COR-L47 (cell line): ENCODE results near the gene SENP7.
"Not testable (repeated sequence)": the region's sequence is repeated elsewhere in the genome, so short reads cannot be mapped to it uniquely, and the experiment has no call there.

Experiments
- DNase-seq: peaks from one replicate; lab custom pipeline; 2025; lab: John Stamatoyannopoulos, UW

The SENP7 gene

DNA sequence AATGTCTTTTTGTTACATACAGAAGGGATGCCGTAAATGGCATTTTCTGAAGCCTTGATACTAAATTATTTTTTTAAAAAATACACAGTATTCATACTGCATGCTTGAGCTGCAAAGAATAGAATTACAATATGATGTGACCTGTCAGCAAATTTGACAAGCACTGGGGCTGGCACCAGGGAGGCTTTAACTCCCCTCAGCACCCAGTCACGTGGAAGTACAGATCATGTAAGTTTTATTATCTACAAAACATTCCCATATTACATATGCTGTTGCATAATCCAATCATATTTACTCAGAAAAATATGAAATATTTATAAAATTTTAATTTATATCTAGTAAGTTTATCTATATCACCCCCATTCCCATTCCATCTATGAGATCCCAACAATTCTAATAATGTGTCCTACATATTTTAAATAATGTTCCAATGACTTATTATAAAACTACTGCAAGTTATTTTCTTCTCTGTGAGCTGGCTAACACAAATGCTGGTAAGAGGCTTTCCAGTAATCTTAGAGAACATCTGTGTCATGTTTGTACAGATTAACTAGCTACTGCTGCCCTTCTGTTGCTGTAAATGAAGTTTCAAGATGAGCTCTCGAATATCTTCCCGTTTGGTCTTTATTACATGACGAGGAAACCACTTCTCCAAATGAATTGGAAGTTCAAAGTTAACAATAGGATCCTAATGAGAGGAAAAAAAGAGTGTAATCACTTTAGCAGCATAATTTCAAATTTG lies 187.4 kb downstream of the SENP7 start:
- no peak for DNase-seq

DNA sequence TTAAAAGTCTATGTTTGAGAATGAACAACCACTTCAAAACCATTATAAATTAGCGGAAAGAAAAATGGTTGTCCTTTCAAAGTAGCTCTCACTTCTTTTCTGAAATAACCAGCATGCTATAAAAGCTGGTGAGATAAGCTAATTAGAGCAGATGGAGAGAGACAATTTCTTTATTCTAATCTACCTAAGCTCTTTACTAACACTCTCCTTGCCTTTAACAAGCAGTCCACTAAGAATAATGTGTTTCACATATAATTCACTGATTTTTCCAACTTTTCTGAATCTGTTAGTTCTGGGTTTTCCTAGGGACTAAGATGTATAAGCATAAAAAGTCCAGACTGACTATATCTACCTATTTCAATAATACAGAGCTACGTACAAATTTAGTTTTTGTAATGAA lies 192.5 kb downstream of the SENP7 start, which contains the start of gene IMPG2:
Gene IMPG2, minus strand, starts transcription at position 101 of the 400 bp plus-strand sequence. CDS start 203 bp downstream, outside the sequence.
- no peak for DNase-seq

DNA sequence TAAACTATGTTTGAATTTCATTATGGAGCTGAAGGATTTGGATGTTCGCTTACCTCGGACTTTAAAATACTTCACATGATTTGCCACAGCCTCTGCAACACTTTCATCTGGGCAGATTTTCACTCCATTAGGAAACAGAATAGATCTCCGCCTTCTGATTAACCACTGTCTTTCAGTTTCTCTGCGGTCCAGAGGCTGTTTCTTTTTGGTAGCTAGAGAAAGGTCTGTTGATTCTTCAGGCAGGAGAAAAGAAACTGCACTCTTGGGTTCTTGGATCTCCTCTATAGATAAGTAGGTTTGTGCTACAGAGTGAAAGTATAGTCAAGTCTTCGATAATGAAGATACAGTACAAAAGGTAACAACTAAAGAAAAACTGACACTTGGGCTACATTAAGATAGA lies 193.5 kb downstream of the SENP7 start:
- DNase-seq: no peak

DNA sequence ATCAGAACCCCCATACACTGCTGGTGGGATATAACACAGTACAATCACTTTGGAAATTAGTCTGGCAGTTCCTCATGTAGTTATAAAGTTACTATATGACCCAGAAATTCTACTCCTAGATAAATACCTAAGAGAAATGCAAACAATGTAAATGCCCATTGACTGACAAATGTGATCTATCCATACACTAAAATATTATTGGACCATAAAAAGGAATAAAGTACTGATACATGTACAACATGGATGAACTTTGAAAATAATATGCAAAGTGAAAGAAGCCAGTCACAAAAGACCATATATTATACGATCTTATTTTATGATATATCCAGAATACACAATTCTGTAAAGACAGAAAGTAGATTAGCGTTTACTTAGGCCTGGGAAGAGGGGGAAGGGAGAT lies 200.5 kb downstream of the SENP7 start:
- no peak for DNase-seq

DNA sequence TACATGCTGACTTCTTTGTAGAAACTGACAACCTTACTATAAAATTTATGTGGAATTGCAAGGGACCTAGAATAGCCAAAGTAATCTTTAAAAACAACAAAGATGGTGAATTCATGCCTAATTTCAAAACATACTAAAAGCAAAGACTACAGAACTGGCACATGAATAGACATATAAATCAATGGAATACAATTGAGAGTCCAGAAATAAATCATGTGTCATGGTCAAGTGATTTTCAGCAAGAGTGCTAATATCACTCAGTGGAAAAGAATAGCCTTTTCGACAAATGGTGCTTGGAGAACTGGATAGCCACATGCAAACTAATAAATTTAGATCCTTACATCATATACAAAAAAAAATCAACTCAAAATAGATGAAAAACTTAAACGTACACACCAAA lies 201.3 kb downstream of the SENP7 start:
- no peak for DNase-seq

DNA sequence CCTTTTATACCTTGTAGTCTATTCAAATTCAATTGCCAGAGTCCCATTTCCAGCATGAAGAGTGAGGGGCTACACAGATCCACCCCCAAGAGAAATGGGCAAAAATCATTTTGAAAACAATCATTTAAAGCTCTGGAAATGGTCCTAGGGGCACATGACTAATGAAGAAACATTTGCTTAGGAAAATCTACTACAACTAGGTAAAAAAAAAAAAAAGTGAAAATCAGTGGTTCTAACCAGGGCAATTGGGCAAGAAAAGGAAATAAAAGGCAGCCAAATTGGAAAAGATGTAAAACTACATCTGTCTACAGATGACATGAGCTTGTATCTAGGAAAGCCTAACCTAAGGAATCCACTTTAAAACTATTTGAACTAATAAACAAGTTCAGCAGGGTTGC lies 202.0 kb downstream of the SENP7 start:
- no peak for DNase-seq

DNA sequence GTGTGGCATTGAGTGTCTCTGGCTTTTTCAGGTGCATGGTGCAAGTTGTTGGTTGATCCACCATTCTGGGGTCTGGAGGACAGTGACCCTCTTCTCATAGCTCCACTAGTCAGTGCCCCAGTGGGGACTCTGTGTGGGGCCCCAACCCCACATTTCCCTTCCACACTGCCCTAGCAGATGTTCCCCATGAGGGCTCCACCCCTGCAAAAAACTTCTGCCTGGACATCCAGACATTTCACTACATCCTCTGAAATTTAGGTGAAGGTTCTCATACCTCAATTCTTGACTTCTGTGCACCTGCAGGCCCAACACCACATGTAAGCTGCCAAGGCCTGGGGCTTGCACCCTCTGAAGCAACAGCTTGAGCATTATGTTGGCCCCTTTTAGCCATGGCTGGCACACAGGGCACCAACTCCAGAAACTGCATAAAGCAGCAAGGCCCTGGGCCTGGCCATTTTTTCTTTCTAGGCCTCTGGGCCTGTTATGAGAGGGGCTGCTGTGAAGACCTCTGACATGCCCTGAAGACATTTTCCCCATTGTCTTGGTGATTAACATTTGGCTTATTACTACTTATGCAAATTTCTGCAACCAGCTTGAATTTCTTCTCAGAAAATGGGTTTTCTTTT lies 204.8 kb downstream of the SENP7 start:
- DNase-seq: not testable (repeated sequence)

DNA sequence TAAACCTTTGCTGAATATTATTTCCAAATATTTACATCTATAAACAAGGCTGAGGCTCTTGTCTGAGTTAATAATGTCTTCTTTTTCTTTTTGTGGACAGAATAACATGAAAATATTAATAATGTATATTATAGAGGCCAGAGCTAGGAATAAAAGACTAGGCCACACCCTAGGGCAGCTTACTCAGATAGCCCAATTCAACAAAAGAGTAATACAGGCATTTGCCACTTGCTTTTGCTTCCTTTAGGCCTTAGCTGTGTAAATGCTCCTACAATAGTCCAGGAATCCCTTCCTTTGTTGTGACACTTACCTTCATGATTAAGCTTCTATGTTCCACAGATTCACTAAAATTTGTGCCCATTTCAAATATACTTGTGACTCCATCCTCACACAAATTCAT lies 209.2 kb downstream of the SENP7 start:
- DNase-seq: no peak

DNA sequence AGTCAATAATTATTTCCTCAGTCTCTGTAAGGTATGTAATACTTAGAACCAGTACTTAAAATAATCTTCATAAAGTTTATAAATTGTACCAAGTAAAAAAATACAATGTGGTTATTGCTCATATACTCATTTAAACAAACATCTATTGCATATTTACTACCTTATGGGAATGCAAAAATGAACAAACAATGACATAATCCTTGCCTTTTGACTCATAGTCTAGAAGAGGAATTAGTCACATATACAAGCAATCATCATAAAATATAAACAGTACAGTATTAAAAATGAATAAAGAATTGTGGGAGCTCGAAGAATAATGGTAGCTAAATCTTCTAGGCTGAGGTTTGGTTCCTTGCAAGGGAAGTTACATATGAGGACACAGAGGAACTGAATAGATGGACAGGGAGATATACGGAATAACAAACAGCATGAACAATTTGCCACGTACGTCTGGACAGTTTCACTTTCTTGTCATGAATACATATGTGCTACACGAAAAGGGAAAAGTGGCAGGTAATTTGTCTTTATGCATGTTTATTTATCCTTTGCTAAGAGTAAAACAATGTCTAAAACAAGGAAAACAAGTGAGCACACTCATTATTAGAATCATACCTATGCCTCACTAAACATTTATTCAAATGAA lies 209.8 kb downstream of the SENP7 start:
- no peak for DNase-seq

DNA sequence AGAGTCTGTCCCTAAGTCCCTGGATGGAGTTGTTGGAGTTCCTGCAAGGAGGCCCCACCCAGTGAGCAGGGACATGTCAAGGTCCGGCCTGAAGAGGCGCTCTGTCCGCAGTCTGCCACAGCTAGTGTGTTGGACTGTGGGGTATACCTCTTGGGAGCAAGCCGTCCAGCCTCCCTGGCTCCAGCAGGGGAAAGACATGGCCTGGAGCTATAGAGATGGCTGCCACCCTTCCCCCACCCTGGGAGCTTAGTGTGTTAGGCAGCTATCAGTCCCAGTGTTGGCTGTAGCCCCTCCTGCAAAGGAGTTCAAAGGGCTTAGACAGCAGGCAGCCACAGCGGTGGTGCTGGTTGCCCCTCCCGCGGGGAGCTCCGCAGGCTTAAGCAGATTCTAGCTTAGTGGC lies 212.9 kb downstream of the SENP7 start:
- DNase-seq: no peak

DNA sequence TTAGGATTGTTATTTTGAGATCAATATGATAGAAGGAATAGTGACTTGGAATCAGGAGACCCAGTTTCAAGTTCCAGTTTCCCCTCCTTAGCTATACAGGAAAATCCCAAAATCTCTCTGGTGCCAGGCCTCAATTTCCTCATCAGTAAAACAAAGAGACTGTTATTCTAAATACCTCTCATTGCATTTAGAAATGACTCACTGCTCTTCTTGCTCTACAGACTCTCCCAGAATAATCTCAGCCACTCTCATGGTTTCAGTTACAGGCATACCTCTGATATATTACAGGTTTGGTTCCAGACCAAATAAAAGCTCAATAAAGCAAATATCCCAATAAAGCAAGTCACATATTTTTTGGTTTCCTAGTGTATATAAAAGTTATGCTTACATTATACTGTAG lies 221.0 kb downstream of the SENP7 start:
- DNase-seq: no peak

DNA sequence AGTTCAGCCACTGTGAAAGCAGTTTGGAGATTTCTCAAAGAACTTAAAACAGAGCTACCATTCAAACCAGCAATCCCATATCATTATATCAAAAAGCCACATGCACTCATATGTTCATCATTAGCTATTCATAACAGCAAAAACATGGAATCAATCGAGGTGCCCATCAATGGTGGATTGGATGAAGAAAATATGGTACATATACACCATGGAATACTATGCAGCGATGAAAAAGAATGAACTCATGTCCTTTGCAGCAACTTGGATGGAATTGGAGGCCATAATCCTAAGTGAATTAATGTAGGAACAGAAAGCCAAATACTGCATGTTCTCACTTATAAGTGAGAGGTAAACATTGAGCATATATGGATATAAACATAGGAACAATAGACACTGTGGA lies 224.7 kb downstream of the SENP7 start:
- no peak for DNase-seq

DNA sequence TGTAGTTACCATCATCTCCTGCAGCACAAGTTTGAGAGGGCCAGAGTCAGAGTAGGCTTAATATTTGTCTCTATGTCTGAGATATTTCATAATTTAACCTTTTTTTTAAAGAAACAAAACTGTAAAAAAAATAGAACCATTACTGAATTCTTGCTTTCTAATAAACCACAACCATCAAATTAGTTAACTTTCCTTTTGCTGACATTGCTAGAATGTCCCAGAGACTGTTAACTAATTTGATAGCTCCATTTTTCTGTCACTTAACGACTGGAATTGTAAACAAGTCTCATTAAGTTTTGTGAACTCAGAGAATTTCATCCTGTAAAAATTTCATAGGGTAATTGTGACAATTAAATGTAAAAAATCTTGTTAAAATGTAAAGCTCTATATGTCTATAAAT lies 228.3 kb downstream of the SENP7 start:
- DNase-seq: no peak

DNA sequence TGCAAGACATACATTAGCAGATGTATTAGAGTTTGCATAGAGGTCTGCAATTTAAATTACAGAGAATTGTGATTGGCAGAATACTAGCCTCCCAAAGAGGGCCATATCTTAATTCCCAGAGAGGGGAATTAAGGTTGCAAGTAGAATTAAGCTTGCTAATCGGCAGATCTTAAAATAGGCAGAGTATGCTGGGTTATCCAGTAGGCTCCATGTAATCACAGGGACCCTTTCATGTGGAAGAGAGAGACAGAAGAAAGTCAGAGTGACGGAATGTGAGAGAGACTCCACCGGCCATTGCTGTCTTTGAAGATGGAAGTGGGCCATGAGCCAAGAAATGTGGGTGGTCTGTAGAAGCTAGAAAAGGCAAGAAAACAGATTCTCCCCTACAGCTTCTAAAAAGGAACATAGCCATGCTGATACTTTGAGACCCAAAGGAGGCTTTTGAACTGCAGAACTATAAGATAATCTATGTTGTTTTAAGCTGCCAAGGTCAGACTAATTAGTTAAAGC lies 231.4 kb downstream of the SENP7 start:
- DNase-seq: no peak

DNA sequence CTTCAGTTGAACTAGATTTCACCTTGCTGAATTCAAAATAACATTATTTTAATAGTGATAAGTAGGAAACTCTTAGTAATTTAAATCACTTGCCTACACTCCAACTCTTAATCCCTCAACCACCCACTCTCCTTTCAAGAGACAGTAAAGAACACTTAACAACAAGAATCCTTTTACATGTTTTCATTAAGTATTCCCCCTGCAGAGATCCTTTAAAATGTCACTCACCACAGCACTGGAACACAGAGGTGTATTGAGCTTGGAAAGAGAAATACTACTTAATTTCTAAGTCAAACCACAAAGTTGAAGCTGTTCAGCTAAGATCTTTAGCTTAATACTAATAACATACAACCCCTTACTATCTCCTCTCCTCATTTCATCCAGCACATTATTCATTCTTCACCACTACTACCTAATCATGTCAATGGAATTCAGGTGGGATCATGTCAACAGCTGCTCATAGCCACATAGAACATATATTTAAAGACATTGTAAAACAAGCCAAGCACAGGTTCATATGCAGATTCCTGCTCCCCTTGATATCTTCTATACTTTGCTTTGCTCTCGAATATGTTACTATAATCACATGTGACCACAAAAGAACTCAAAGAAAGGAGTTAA lies 233.1 kb downstream of the SENP7 start:
- DNase-seq: no peak

DNA sequence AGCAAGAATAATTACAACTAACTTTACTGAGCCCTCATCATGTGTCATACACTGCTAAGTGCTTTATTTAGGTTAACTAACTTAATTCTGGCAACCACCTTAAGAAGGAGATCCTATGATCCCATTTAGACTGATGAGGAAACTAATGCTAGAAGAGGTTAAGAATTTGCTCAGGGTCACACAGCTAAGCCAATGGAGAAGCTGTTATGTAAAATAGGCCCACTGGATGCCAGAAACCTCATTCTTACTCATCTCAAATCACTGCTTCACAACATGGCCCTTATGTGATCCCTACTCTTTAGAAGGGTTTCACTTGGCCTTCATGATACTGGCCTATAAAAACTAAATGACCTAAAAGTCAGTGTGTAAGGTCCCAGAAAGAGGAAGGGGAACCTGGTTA lies 233.8 kb downstream of the SENP7 start:
- DNase-seq: no peak

DNA sequence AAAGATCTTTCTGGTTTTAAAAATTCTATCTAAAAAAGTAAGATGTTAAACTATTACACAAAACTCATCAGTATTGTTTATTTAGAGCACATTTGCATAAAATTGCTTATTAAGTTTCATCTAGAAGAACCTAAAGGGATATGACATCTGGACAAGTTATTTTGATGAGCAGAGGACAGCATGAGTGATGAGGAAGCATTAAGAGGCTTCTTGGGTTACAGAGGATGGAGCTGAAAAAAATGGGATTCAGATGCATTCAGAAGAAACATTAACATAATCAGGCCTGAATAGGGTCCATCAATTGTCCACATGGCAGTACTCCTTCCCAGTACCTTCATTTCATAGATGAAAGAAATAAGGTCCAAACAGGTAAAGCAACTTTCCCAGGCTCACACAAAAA lies 234.3 kb downstream of the SENP7 start:
- no peak for DNase-seq
